SK-N-MC (cell line): Measurements from ENCODE around the gene SPATA2L.

Source experiments
- EZH2 ChIP-seq: fragments of 200-600 bp; sonication (generic); IDR thresholded peaks from one replicate; pipeline ENCODE4 v1.6.1; 2017; ENCODE audit warnings: antibody characterized with exemption
- FOXP2 ChIP-seq: optimal IDR thresholded peaks from 2 replicates; pipeline ENCODE3; 2011; ENCODE audit warnings: mild to moderate bottlenecking, moderate library complexity; ENCODE audit not compliant: insufficient read depth; ENCODE audit errors: extremely low read length, control extremely low read depth
- POLR2AphosphoS5 ChIP-seq: IDR thresholded peaks from 2 replicates; pipeline ENCODE4 v1.6.1; 2012; ENCODE audit warnings: mild to moderate bottlenecking, low read depth, low read length, borderline replicate concordance

DNA sequence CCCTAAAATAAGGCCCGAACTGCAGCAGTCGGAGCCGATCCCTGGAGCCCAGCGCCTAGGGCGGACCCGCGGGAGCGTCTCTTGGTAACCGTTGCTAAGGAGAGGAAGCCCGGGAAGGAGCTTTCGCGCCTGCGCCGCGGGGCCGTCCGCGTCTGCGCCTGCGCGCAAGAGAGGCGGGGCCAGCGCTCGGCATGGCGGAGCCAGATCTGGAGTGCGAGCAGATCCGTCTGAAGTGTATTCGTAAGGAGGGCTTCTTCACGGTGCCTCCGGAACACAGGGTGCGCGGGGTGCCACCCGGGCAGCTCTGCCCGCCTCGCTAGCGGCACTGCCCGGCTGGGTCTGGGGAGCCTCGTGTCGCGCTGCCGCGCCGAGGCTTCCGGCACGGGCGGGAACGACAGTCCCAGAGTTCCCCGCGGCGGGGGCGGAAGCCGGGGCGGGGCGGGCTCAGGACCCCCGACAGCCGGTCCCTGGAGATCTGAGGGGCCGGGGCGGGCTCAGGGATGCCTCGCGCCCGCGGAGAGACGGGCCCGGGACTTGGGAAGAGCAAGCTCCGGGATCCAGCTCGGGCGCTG is 14.9 kb downstream of the SPATA2L start, which contains the start of gene CDK10:
- TF ChIP-seq POLR2AphosphoS5, result peak; percentile 84
- TF ChIP-seq EZH2, result no peak
- no peak for TF ChIP-seq FOXP2
